Measurements from ENCODE around the gene B3GALT5.

B3GALT5 gene

DNA sequence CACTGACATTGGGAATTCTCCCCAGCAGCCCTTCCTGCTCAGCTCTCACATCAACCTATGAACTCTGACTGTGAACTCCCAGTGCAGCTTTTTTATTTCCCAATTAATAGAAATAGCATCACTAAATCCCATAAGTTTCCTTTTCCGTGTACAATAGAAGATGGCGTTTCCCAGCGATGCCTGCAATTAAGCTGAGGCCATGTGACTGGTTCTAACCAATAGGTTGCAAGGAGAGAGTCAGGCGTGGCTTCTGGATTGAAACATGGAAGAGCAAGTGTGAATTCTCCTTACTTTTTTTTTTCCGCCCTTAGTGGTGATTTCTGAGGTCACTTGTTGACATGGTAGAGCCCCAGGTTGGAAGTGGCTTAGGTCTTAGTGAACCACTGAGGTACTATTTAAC is 73.3 kb downstream of the B3GALT5 start:
- TF ChIP-seq, protein P1, sequence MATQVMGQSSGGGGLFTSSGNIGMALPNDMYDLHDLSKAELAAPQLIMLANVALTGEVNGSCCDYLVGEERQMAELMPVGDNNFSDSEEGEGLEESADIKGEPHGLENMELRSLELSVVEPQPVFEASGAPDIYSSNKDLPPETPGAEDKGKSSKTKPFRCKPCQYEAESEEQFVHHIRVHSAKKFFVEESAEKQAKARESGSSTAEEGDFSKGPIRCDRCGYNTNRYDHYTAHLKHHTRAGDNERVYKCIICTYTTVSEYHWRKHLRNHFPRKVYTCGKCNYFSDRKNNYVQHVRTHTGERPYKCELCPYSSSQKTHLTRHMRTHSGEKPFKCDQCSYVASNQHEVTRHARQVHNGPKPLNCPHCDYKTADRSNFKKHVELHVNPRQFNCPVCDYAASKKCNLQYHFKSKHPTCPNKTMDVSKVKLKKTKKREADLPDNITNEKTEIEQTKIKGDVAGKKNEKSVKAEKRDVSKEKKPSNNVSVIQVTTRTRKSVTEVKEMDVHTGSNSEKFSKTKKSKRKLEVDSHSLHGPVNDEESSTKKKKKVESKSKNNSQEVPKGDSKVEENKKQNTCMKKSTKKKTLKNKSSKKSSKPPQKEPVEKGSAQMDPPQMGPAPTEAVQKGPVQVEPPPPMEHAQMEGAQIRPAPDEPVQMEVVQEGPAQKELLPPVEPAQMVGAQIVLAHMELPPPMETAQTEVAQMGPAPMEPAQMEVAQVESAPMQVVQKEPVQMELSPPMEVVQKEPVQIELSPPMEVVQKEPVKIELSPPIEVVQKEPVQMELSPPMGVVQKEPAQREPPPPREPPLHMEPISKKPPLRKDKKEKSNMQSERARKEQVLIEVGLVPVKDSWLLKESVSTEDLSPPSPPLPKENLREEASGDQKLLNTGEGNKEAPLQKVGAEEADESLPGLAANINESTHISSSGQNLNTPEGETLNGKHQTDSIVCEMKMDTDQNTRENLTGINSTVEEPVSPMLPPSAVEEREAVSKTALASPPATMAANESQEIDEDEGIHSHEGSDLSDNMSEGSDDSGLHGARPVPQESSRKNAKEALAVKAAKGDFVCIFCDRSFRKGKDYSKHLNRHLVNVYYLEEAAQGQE (IDR thresholded peaks at IDR 0.05; ENCODE audit: insufficient read depth in 1 of 2, low read depth in 2 of 2, low read length in 2 of 2), result no peak
- TF ChIP-seq FOXP2 (optimal IDR thresholded peaks at IDR 0.05; ENCODE audit: borderline replicate concordance, extremely low read depth, extremely low read length, insufficient read depth) (no peak), POLR2AphosphoS5 (IDR thresholded peaks at IDR 0.05; ENCODE audit: low read depth, low read length) (no peak), SIN3A (IDR thresholded peaks at IDR 0.05; ENCODE audit: borderline replicate concordance, insufficient read depth, low read length) (no peak), TAF1 (IDR thresholded peaks at IDR 0.05; ENCODE audit: borderline replicate concordance, insufficient read depth, low read length) (no peak)

DNA sequence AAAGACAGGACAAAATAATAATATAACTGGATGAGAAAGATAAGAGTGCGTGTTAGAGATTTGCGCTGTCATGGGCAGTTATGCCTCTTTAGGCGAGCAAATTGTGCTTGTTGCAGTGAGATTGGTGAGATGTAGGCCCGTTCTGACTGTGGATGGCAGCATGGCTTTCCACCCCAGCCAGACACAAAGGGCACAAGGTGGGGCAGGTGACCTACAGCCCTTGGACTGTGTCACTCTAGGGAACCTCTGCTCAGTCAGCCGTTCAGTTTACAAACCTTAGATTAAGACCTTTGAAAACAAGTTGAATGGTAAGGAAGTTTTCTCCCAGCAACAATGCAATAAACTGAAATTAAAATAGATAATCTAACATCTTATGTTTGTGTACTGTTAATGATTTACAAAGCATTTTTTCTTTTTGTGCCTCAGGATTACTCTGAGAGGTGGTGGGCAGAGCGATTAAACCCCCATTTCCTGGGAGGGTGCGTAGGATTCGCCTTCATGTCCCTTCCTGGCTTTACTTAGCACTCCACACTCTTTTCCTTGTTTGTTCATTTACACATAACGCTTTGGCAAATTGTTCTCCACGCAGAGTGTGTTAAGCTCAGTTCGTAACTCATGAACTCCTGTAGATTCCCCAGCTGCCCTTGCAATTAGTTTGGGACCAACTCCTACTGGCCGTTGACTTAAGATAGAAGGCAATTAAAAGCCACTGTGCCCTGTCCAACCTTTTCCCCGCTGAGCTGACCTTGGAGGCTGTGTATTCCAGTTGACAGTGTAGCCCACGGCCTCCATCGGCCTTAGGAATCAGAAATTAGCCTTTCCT is 74.1 kb downstream of the B3GALT5 start:
- TF ChIP-seq, protein P1 (IDR thresholded peaks at IDR 0.05; ENCODE audit: insufficient read depth in 1 of 2, low read depth in 2 of 2, low read length in 2 of 2), result no peak
- no peak for TF ChIP-seq FOXP2 (optimal IDR thresholded peaks at IDR 0.05; ENCODE audit: borderline replicate concordance, extremely low read depth, extremely low read length, insufficient read depth)
- TF ChIP-seq TAF1 (IDR thresholded peaks at IDR 0.05; ENCODE audit: borderline replicate concordance, insufficient read depth, low read length), result no peak
- no peak for TF ChIP-seq POLR2AphosphoS5 (IDR thresholded peaks at IDR 0.05; ENCODE audit: low read depth, low read length)
- no peak for TF ChIP-seq SIN3A (IDR thresholded peaks at IDR 0.05; ENCODE audit: borderline replicate concordance, insufficient read depth, low read length)

- TF ChIP-seq POLR2AphosphoS5 (IDR thresholded peaks at IDR 0.05; ENCODE audit: low read depth, low read length), result no peak
- TF ChIP-seq SIN3A (IDR thresholded peaks at IDR 0.05; ENCODE audit: borderline replicate concordance, insufficient read depth, low read length), result no peak
- TF ChIP-seq TAF1 (IDR thresholded peaks at IDR 0.05; ENCODE audit: borderline replicate concordance, insufficient read depth, low read length), result no peak
- no peak for TF ChIP-seq FOXP2 (optimal IDR thresholded peaks at IDR 0.05; ENCODE audit: borderline replicate concordance, extremely low read depth, extremely low read length, insufficient read depth)
- TF ChIP-seq, protein P1 (IDR thresholded peaks at IDR 0.05; ENCODE audit: insufficient read depth in 1 of 2, low read depth in 2 of 2, low read length in 2 of 2), result no peak
These were observed 75.3 kb downstream of the B3GALT5 start for GRCh38 chr21:39688010-39688409.

DNA sequence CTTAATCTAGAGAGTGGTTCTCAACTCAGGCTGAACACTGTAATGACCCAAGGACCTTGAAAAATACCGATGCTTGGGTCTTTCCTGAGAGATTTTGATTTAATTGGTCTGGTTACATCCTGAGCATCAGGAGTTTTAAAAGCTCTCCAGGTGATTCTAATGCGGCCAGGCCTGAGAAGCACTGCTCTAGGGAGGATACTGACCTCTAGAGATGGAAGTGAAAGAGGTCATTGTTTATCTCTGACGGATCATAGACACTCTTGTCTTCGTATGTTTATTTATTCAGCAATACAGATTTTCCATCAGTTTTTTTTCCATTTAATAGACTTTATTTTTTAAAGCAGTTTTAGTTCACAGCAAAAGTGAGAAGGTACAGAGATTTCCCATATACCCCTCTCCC is 77.7 kb downstream of the B3GALT5 start:
- TF ChIP-seq SIN3A (IDR thresholded peaks at IDR 0.05; ENCODE audit: borderline replicate concordance, insufficient read depth, low read length), result no peak
- no peak for TF ChIP-seq TAF1 (IDR thresholded peaks at IDR 0.05; ENCODE audit: borderline replicate concordance, insufficient read depth, low read length)

DNA sequence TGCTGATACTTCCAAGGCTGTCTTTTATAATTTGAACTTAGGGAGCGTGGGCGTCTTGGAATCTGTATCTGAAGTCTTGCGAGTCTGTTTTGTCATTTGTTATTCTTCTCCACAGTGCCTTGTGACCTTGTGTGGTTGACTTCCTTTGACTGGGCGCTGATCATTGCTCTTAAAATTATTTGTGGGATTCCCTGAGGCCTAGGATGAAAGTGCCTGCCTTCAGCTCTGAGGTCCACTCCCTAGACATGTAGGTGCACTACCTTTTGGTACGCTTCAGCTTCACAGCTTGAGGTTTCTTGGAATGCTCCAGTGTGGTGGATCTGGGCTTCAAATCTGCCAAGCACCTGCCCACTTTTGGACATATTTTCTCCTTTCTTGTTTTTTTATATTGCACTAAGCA is 82.0 kb downstream of the B3GALT5 start:
- TF ChIP-seq, protein P1 (IDR thresholded peaks at IDR 0.05; ENCODE audit: insufficient read depth in 1 of 2, low read depth in 2 of 2, low read length in 2 of 2), result no peak
- TF ChIP-seq SIN3A (IDR thresholded peaks at IDR 0.05; ENCODE audit: borderline replicate concordance, insufficient read depth, low read length), result no peak
- TF ChIP-seq POLR2AphosphoS5 (IDR thresholded peaks at IDR 0.05; ENCODE audit: low read depth, low read length), result no peak
- TF ChIP-seq FOXP2 (optimal IDR thresholded peaks at IDR 0.05; ENCODE audit: borderline replicate concordance, extremely low read depth, extremely low read length, insufficient read depth), result no peak
- TF ChIP-seq TAF1 (IDR thresholded peaks at IDR 0.05; ENCODE audit: borderline replicate concordance, insufficient read depth, low read length), result no peak
